ENCODE measurements around the gene ARVCF. TPM values are rescaled to one million over a fixed set of nuclear protein-coding genes. Genes with fewer than 3 reads are reported as not detected.

The ARVCF gene
- total RNA-seq, 3 donors from 2014 or later, result 11.2 to 15.3 (median 15.1) TPM

DNA sequence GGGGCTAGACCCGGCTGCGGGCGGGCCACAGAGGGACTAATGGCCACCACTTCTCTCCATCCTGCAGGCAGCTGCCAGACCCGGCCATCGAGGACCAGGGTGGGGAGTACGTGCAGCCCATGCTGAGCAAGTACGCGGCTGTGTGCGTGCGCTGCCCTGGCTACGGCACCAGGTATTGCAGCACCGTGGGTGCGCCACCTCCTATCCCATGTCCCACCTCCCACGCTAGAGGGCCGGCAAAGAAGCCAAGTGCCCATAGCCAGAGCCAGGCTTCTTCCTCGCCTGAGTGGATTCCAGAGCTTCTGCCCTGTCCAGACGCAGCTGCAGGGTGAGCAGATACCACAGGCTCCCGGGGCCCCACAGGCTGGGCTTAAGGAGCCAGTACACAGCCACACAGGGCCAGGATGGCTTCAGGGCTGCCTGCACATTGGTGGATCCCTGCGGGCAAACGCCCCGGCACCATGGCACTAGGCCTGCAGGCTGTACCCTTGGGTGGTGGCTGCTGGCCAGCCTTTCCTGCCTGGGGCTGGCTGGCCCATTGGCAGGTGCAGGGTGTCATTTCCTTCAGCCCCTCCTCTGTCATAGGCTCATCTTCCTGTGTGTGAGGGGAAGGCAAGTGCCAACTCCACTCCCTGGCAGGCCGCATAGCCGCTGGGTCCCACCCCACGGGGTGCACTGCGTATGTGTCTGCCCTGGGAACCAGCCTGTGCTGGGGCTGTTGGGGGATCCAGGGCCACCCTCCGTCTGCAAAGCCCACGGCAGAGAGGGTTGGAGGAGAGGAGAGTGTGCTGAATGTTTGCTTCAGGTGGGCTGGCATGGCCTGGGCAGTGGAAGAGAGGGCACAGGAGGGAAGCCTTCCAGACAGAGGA, 46.9 kb upstream of the ARVCF start:
- Histone ChIP-seq H3K9me3 (no peaks in the 10 kb centered on the region), H3K36me3 (ENCODE audit: low read depth) (no peaks in the 10 kb centered on the region), H3K4me1 (ENCODE audit: low read depth) (no peaks in the 10 kb centered on the region), H3K4me3 (no peak overlapping the region)
- DNase-seq (no peak), ATAC-seq (no peak)
- TF ChIP-seq, protein P1, sequence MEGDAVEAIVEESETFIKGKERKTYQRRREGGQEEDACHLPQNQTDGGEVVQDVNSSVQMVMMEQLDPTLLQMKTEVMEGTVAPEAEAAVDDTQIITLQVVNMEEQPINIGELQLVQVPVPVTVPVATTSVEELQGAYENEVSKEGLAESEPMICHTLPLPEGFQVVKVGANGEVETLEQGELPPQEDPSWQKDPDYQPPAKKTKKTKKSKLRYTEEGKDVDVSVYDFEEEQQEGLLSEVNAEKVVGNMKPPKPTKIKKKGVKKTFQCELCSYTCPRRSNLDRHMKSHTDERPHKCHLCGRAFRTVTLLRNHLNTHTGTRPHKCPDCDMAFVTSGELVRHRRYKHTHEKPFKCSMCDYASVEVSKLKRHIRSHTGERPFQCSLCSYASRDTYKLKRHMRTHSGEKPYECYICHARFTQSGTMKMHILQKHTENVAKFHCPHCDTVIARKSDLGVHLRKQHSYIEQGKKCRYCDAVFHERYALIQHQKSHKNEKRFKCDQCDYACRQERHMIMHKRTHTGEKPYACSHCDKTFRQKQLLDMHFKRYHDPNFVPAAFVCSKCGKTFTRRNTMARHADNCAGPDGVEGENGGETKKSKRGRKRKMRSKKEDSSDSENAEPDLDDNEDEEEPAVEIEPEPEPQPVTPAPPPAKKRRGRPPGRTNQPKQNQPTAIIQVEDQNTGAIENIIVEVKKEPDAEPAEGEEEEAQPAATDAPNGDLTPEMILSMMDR (IDR thresholded peaks at IDR 0.05), result no peak
- intact Hi-C loops (cut with DNase I, micrococcal nuclease), result no loop called here

DNA sequence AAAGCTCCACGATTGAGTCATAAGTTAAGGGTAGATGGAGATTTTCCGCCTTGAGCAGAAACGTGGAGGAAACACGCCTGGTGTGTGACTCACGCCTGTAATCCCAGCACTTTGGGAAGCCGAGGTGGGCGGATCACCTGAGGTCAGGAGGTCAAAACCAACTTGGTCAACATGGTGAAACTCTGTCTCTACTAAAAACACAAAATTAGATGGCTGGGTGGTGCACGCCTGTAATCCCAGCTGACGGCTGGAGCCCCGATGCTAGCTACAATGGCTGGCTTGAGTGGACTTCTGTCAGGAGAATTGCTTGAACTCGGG, 46.1 kb upstream of the ARVCF start:
- DNase-seq (no peak), ATAC-seq (no peak)
- Histone ChIP-seq H3K36me3 (ENCODE audit: low read depth) (no peaks in the 10 kb centered on the region), H3K4me1 (ENCODE audit: low read depth) (no peaks in the 10 kb centered on the region), H3K4me3 (no peak overlapping the region), H3K9me3 (no peaks in the 10 kb centered on the region)
- TF ChIP-seq, protein P1 (IDR thresholded peaks at IDR 0.05), result no peak
- intact Hi-C loops (cut with DNase I, micrococcal nuclease), result no loop called here

DNA sequence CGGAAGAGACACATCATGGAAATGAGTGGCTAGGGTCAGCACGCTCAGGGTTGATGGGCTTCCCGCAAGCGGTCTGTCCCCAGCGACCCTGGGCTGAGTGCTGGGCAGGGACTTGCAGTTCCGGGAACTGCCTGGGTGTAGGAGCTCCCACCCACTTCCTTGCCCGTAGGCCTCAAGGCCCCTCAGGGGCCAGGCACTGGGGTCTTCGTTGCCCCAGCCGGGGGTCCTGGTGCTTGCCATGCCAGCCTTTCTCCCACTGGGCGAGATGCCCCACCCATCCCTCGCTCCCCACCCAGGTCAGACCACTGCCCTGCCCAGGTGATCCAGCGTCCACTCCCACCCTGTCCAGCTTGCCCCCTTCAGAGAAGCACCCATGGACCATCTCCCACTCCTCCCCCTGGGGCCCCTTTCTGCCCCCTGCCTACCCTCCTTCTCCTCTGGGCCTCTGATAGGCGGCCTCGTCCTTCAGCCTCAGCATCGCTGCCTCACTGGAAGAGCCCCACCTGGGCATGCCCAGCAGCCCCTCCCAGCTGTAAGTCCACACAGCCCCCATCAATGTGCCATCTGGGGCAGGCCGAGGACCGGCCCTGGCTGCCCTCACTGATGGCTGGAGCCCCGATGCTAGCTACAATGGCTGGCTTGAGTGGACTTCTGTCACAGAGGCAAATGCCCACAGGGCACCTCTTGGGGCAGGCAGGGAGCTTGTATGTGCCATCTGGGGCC, 45.6 kb upstream of the ARVCF start:
- ATAC-seq (no peak), DNase-seq (no peak)
- H3K9me3 ChIP-seq, result no peaks in the 10 kb centered on the region
- H3K36me3 ChIP-seq (ENCODE audit: low read depth), result no peaks in the 10 kb centered on the region
- no peak overlapping the region for H3K4me3 ChIP-seq
- H3K4me1 ChIP-seq (ENCODE audit: low read depth), result no peaks in the 10 kb centered on the region
- intact Hi-C loops (cut with DNase I, micrococcal nuclease), result no loop called here
- TF ChIP-seq, protein P1 (IDR thresholded peaks at IDR 0.05), result no peak

DNA sequence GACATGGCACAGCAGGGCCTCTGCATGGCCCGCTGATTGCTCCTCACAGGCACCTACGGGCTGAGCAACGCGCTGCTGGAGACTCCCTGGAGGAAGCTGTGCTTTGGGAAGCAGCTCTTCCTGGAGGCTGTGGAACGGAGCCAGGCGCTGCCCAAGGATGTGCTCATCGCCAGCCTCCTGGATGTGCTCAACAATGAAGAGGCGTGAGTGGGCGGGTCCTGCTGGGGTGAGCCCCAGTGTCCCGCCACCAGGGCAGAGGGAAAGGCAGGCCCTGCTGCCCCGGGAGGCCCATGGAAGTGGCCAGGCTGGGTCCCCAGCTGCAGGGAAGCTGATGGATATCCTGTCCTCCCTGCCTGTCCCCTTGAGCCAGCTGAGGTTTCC, 44.8 kb upstream of the ARVCF start:
- Histone ChIP-seq H3K4me3 (no peak overlapping the region), H3K9me3 (no peaks in the 10 kb centered on the region), H3K4me1 (ENCODE audit: low read depth) (no peaks in the 10 kb centered on the region), H3K36me3 (ENCODE audit: low read depth) (no peaks in the 10 kb centered on the region)
- ATAC-seq (no peak), DNase-seq (no peak)
- TF ChIP-seq, protein P1 (IDR thresholded peaks at IDR 0.05), result no peak
- intact Hi-C loops (cut with DNase I, micrococcal nuclease), result no loop called here

DNA sequence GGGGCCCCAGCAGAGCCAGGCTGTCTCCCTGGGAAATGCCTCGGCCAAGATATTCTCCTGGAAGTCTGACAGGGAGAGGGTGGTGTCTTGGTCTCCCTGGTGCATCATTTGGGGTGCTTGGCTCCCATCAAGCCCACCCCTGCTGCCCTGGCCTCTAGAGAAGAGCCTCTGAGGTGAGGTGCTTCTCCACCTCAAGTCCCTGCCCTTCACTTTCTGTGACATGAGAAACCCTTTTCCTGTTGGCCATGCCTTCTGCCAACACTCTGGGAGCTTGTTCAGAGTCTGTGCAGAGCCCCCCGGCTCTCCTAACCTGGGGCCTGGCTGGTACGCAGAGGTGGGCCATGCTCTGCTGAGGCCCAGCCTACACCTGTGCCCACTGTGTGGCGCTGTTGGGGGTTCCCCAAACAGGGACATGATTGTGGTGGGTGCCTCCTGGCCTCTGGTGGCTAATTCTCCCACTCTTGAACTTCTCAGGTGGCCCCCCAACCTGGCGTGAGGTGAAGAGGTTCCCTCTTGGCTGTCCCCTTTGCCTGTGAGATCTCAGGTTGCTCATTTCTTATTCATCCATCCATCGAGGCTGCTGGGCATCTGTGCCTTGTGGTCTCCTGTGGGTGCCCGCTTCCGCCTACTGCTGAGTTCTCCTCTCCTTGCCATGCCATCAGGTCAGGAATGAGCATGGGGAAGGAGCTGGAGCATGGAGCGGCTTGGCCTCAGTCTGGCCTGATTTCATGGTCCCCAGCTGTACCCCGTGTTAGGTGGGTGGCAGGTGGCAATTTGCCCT, 44.3 kb upstream of the ARVCF start:
- ATAC-seq, result no peak
- DNase-seq, result no peak
- H3K4me3 ChIP-seq, result no peak overlapping the region
- TF ChIP-seq, protein P1 (IDR thresholded peaks at IDR 0.05), result no peak
- peaks cover 4% of the 10 kb centered on the region for H3K36me3 ChIP-seq (ENCODE audit: low read depth)
- no peaks in the 10 kb centered on the region for H3K9me3 ChIP-seq
- no peaks in the 10 kb centered on the region for H3K4me1 ChIP-seq (ENCODE audit: low read depth)
- intact Hi-C loops (cut with DNase I, micrococcal nuclease), result no loop called here
